ENCODE measurements around the gene PDE7B. TPM values are rescaled to one million over a fixed set of nuclear protein-coding genes. Genes with fewer than 3 reads are reported as not detected.

PDE7B gene
- total RNA-seq, 1 donor from 2014 or later = 13.6 TPM

- Histone ChIP-seq H3K27me3 (ENCODE audit: control insufficient read depth in 3 of 3, insufficient read depth in 3 of 3, low read length in 3 of 3) (no peaks in the 10 kb centered on the region), H3K9ac (ENCODE audit: low read depth in 1 of 3, low read length in 3 of 3) (no peak overlapping the region), H3K4me1 (ENCODE audit: control insufficient read depth in 3 of 3, insufficient read depth in 3 of 3, low read length in 3 of 3) (peaks cover 0 to 3% (median 0%) of the 10 kb centered on the region in 3 donors), H3K9me3 (ENCODE audit: control insufficient read depth in 3 of 3, low read length in 3 of 3) (no peaks in the 10 kb centered on the region), H3K27ac (ENCODE audit: low read depth, low read length) (no peak overlapping the region), H3K4me3 (ENCODE audit: low read length in 3 of 3) (no peak overlapping the region), H3K36me3 (ENCODE audit: control insufficient read depth in 3 of 3, insufficient read depth in 3 of 3, low read length in 3 of 3) (no peaks in the 10 kb centered on the region)
Measured at GRCh38 chr6:135990439-135990838, 138.9 kb downstream of the PDE7B start.

DNA sequence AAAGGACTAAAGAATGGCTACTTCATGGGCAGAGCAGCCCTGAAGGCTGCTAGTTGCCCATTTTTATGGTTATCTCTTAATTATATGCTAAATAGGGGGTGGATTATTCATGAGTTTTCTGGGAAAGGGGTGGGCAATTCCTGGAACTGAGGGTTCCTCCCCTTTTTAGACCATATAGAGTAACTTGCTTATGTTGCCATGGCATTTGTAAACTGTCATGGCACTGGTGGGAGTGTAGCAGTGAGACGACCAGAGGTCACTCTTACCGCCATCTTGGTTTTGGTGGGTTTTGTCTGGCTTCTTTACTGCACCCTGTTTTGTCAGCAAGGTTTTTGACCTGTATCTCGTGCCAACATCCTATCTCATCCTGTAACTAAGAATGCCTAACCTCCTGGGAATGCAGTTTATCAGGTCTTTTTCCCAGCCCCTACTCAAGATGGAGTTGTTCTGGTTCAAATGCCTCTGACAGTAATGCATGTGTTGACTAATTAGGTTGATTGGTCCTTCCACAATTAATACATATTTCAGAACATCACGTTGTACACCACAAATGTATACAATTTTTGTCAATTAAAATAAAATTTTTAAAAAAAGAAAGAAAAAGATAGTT lies 139.5 kb downstream of the PDE7B start:
- H3K27ac ChIP-seq (ENCODE audit: low read depth, low read length) = no peak overlapping the region
- H3K9me3 ChIP-seq (ENCODE audit: control insufficient read depth in 3 of 3, low read length in 3 of 3) = no peaks in the 10 kb centered on the region
- no peaks in the 10 kb centered on the region for H3K27me3 ChIP-seq (ENCODE audit: control insufficient read depth in 3 of 3, insufficient read depth in 3 of 3, low read length in 3 of 3)
- no peak overlapping the region for H3K4me3 ChIP-seq (ENCODE audit: low read length in 3 of 3)
- H3K4me1 ChIP-seq (ENCODE audit: control insufficient read depth in 3 of 3, insufficient read depth in 3 of 3, low read length in 3 of 3) = peaks cover 0 to 3% (median 0%) of the 10 kb centered on the region in 3 donors
- H3K36me3 ChIP-seq (ENCODE audit: control insufficient read depth in 3 of 3, insufficient read depth in 3 of 3, low read length in 3 of 3) = no peaks in the 10 kb centered on the region
- H3K9ac ChIP-seq (ENCODE audit: low read depth in 1 of 3, low read length in 3 of 3) = no peak overlapping the region

- Histone ChIP-seq H3K4me1 (ENCODE audit: control insufficient read depth in 3 of 3, insufficient read depth in 3 of 3, low read length in 3 of 3) (peaks cover 0 to 3% (median 0%) of the 10 kb centered on the region in 3 donors), H3K9me3 (ENCODE audit: control insufficient read depth in 3 of 3, low read length in 3 of 3) (no peaks in the 10 kb centered on the region), H3K4me3 (ENCODE audit: low read length in 3 of 3) (no peak overlapping the region), H3K27ac (ENCODE audit: low read depth, low read length) (no peak overlapping the region), H3K36me3 (ENCODE audit: control insufficient read depth in 3 of 3, insufficient read depth in 3 of 3, low read length in 3 of 3) (no peaks in the 10 kb centered on the region), H3K9ac (ENCODE audit: low read depth in 1 of 3, low read length in 3 of 3) (no peak overlapping the region), H3K27me3 (ENCODE audit: control insufficient read depth in 3 of 3, insufficient read depth in 3 of 3, low read length in 3 of 3) (no peaks in the 10 kb centered on the region)
Measured at GRCh38 chr6:135992739-135993138, 141.2 kb downstream of the PDE7B start.

DNA sequence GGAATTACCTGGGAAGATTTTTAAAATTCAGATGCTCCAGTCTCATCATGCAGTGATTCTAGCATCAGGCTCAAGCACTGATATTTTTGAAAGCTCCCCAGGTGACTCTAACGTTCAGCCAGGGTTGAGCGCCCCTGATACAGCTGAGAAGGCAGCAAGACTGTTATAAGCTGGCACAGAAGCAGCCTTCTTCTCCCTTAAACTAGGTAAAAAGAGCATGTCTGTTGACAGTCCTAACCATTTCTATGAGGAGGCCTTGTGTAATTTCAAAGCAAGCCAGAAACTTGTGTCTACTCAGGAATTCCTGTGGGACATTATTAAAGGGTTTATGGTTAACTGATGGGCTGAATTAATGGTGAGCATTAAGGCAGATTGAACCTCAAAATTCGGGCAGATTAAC lies 141.9 kb downstream of the PDE7B start:
- Histone ChIP-seq H3K9me3 (ENCODE audit: control insufficient read depth in 3 of 3, low read length in 3 of 3) (no peaks in the 10 kb centered on the region), H3K4me1 (ENCODE audit: control insufficient read depth in 3 of 3, insufficient read depth in 3 of 3, low read length in 3 of 3) (peaks cover 0 to 3% (median 0%) of the 10 kb centered on the region in 3 donors), H3K27ac (ENCODE audit: low read depth, low read length) (no peak overlapping the region), H3K9ac (ENCODE audit: low read depth in 1 of 3, low read length in 3 of 3) (no peak overlapping the region), H3K4me3 (ENCODE audit: low read length in 3 of 3) (no peak overlapping the region), H3K36me3 (ENCODE audit: control insufficient read depth in 3 of 3, insufficient read depth in 3 of 3, low read length in 3 of 3) (no peaks in the 10 kb centered on the region), H3K27me3 (ENCODE audit: control insufficient read depth in 3 of 3, insufficient read depth in 3 of 3, low read length in 3 of 3) (no peaks in the 10 kb centered on the region)

DNA sequence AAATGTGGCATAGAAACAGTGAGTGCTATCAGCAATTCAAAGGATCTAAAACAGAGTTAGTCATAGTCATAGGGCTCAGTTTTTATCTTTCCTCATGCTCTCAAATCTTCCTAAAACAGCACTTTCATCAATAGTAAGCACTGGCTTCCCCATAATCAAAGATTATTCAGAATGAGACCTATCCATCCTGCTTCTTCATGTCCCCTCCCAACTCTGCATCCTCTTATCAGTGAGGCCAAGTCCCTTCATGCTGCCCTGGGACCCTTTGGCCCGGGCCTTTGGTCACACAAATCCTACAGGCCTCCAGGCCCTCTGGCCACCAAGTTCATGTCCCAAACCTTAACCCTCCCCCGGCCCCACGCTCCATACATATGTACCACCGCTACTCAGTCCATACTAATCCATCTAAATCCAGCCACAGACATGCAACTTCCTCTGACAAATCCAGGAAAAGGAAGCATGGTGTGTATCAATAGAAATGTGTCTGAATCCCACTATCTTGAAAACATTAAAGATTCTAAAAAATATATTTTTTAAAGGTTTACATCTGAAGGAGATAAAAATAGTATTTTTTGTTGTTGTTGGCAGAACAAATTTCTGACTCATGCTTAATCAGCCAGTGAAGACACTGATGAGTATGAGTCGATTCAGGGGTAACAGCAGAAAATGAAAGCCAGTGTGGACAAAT lies 143.5 kb downstream of the PDE7B start:
- no peaks in the 10 kb centered on the region for H3K9me3 ChIP-seq (ENCODE audit: control insufficient read depth in 3 of 3, low read length in 3 of 3)
- no peak overlapping the region for H3K4me3 ChIP-seq (ENCODE audit: low read length in 3 of 3)
- no peaks in the 10 kb centered on the region for H3K36me3 ChIP-seq (ENCODE audit: control insufficient read depth in 3 of 3, insufficient read depth in 3 of 3, low read length in 3 of 3)
- peaks cover 0 to 3% (median 0%) of the 10 kb centered on the region in 3 donors for H3K4me1 ChIP-seq (ENCODE audit: control insufficient read depth in 3 of 3, insufficient read depth in 3 of 3, low read length in 3 of 3)
- no peak overlapping the region for H3K27ac ChIP-seq (ENCODE audit: low read depth, low read length)
- no peaks in the 10 kb centered on the region for H3K27me3 ChIP-seq (ENCODE audit: control insufficient read depth in 3 of 3, insufficient read depth in 3 of 3, low read length in 3 of 3)
- H3K9ac ChIP-seq (ENCODE audit: low read depth in 1 of 3, low read length in 3 of 3) = no peak overlapping the region

- Histone ChIP-seq H3K9me3 (ENCODE audit: control insufficient read depth in 3 of 3, low read length in 3 of 3) (no peaks in the 10 kb centered on the region), H3K4me3 (ENCODE audit: low read length in 3 of 3) (no peak overlapping the region), H3K27me3 (ENCODE audit: control insufficient read depth in 3 of 3, insufficient read depth in 3 of 3, low read length in 3 of 3) (no peaks in the 10 kb centered on the region), H3K4me1 (ENCODE audit: control insufficient read depth in 3 of 3, insufficient read depth in 3 of 3, low read length in 3 of 3) (peaks cover 0 to 3% (median 0%) of the 10 kb centered on the region in 3 donors), H3K36me3 (ENCODE audit: control insufficient read depth in 3 of 3, insufficient read depth in 3 of 3, low read length in 3 of 3) (no peaks in the 10 kb centered on the region), H3K27ac (ENCODE audit: low read depth, low read length) (no peak overlapping the region), H3K9ac (ENCODE audit: low read depth in 1 of 3, low read length in 3 of 3) (no peak overlapping the region)
Measured at GRCh38 chr6:135995545-135995898, 144.0 kb downstream of the PDE7B start.

DNA sequence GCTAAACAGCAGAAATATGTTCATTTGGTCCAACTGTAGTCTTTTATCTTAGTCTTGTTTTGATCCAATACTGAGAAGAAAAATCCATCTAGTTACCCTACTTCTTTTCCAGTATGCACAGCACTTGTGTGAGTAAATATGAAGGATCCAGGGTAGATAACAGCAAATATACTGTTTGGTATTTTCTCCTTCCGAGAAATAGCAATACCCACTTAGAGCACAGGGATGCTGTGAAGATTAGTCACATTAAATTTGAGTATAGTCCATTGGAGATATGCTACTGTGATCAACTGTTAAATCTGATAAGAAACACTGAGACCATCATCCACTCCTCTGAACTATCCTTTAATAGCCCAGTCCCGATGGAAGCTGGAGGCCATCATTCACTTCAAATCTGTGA lies 145.2 kb downstream of the PDE7B start:
- Histone ChIP-seq H3K27me3 (ENCODE audit: control insufficient read depth in 3 of 3, insufficient read depth in 3 of 3, low read length in 3 of 3) (no peaks in the 10 kb centered on the region), H3K4me1 (ENCODE audit: control insufficient read depth in 3 of 3, insufficient read depth in 3 of 3, low read length in 3 of 3) (peaks cover 0 to 3% (median 0%) of the 10 kb centered on the region in 3 donors), H3K4me3 (ENCODE audit: low read length in 3 of 3) (no peak overlapping the region), H3K27ac (ENCODE audit: low read depth, low read length) (no peak overlapping the region), H3K9ac (ENCODE audit: low read depth in 1 of 3, low read length in 3 of 3) (no peak overlapping the region), H3K36me3 (ENCODE audit: control insufficient read depth in 3 of 3, insufficient read depth in 3 of 3, low read length in 3 of 3) (no peaks in the 10 kb centered on the region), H3K9me3 (ENCODE audit: control insufficient read depth in 3 of 3, low read length in 3 of 3) (no peaks in the 10 kb centered on the region)

DNA sequence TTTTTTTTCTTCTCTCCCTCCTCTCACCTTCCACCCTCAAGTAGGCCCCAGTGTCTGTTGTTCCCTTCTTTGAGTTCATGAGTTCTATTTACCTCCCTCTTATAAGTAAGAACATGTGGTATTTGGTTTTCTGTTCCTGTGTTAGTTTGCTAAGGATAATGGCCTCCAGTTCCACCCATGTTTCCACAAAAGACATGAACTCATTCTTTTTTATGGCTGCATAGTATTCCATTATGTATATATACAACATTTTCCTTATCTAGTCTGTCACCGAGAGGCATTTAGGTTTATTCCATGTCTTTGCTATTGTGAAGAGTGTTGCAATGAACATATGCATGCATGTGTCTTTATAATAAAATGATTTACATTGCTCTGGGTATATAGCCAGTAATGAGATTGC lies 147.9 kb downstream of the PDE7B start:
- no peak overlapping the region for H3K4me3 ChIP-seq (ENCODE audit: low read length in 3 of 3)
- no peaks in the 10 kb centered on the region for H3K9me3 ChIP-seq (ENCODE audit: control insufficient read depth in 3 of 3, low read length in 3 of 3)
- H3K27ac ChIP-seq (ENCODE audit: low read depth, low read length) = no peak overlapping the region
- H3K9ac ChIP-seq (ENCODE audit: low read depth in 1 of 3, low read length in 3 of 3) = no peak overlapping the region
- H3K27me3 ChIP-seq (ENCODE audit: control insufficient read depth in 3 of 3, insufficient read depth in 3 of 3, low read length in 3 of 3) = no peaks in the 10 kb centered on the region
- peaks cover 0 to 3% (median 0%) of the 10 kb centered on the region in 3 donors for H3K4me1 ChIP-seq (ENCODE audit: control insufficient read depth in 3 of 3, insufficient read depth in 3 of 3, low read length in 3 of 3)
- no peaks in the 10 kb centered on the region for H3K36me3 ChIP-seq (ENCODE audit: control insufficient read depth in 3 of 3, insufficient read depth in 3 of 3, low read length in 3 of 3)

DNA sequence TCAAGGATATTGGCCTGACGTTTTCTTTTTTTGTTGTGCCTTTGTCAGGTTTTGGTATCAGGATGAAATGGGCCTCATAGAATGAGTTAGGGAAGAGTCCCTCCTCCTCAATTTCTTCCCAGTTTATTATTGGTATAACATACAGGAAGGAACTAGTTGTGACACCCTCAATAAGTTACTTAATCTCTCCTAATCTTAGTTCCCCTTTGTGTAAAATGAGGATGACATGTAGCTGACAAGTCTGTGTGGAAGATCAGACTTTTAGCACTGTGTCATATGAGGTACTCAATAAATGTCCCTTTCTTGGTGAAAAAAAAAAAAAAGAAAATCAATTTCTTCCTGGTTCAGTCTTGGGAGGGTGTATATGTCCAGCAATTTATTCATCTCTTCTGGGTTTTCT lies 155.8 kb downstream of the PDE7B start:
- no peaks in the 10 kb centered on the region for H3K36me3 ChIP-seq (ENCODE audit: control insufficient read depth in 3 of 3, insufficient read depth in 3 of 3, low read length in 3 of 3)
- H3K9me3 ChIP-seq (ENCODE audit: control insufficient read depth in 3 of 3, low read length in 3 of 3) = peaks cover 0 to 5% (median 0%) of the 10 kb centered on the region in 3 donors
- no peak overlapping the region for H3K4me3 ChIP-seq (ENCODE audit: low read length in 3 of 3)
- peaks cover 0 to 4% (median 3%) of the 10 kb centered on the region in 3 donors for H3K4me1 ChIP-seq (ENCODE audit: control insufficient read depth in 3 of 3, insufficient read depth in 3 of 3, low read length in 3 of 3)
- H3K27ac ChIP-seq (ENCODE audit: low read depth, low read length) = no peak overlapping the region
- no peak overlapping the region for H3K9ac ChIP-seq (ENCODE audit: low read depth in 1 of 3, low read length in 3 of 3)
- no peaks in the 10 kb centered on the region for H3K27me3 ChIP-seq (ENCODE audit: control insufficient read depth in 3 of 3, insufficient read depth in 3 of 3, low read length in 3 of 3)

- Histone ChIP-seq H3K4me1 (ENCODE audit: control insufficient read depth in 3 of 3, insufficient read depth in 3 of 3, low read length in 3 of 3) (peaks cover 0 to 13% (median 3%) of the 10 kb centered on the region in 3 donors), H3K9me3 (ENCODE audit: control insufficient read depth in 3 of 3, low read length in 3 of 3) (peaks cover 0 to 5% (median 0%) of the 10 kb centered on the region in 3 donors), H3K36me3 (ENCODE audit: control insufficient read depth in 3 of 3, insufficient read depth in 3 of 3, low read length in 3 of 3) (no peaks in the 10 kb centered on the region), H3K4me3 (ENCODE audit: low read length in 3 of 3) (no peak overlapping the region), H3K27ac (ENCODE audit: low read depth, low read length) (no peak overlapping the region), H3K27me3 (ENCODE audit: control insufficient read depth in 3 of 3, insufficient read depth in 3 of 3, low read length in 3 of 3) (no peaks in the 10 kb centered on the region), H3K9ac (ENCODE audit: low read depth in 1 of 3, low read length in 3 of 3) (no peak overlapping the region)
Measured at GRCh38 chr6:136011475-136011874, 160.0 kb downstream of the PDE7B start.
